HG03039 (cell line): ENCODE results near the gene NTRK3.

ENCODE experiments used
- ATAC-seq: cut with Tn5 transposase; IDR thresholded peaks from one replicate; pipeline ENCODE4 v1.9.1; 2021; ENCODE audit warnings: mild to moderate bottlenecking, moderate library complexity; ENCODE audit not compliant: unreplicated experiment

Gene NTRK3

DNA sequence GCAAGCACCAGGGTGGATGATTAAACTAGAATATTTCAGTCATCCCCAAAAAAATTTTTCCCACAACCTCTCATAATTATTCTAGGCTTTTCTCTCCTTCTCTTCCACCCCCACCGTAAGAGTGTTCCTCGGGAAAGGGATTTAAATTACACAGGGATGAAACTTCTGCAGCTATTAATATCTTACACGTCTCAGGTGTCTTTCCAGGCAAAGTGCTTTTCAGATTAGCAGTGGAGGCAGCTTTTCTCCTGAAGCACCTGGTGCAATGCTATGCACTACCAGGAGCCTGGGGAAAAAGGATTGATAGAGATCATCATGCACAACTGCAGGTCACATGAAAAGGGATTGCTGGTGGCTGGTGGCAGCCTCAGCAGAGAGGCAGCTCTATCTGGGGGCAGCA lies 250.4 kb downstream of the NTRK3 start:
- ATAC-seq: no peak

DNA sequence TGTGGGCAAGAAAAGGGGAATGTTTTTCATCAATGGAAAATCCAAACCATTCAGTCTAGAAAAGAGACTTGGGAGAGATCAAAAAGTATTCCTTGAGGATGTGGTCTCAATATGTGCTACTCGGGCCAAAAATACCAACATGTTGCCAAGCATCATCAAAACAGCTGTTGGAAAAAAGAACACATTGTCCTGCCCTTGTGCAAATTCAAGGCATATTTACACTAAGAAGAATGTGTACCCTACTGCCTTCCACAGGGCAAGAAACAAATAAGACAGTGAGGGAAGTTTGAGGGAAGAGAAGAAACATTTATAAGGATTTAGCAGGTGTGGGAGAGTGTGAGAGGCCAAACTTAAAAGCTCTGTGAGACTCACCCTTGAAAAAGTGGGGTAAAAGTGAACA lies 252.1 kb downstream of the NTRK3 start:
- ATAC-seq: no peak

DNA sequence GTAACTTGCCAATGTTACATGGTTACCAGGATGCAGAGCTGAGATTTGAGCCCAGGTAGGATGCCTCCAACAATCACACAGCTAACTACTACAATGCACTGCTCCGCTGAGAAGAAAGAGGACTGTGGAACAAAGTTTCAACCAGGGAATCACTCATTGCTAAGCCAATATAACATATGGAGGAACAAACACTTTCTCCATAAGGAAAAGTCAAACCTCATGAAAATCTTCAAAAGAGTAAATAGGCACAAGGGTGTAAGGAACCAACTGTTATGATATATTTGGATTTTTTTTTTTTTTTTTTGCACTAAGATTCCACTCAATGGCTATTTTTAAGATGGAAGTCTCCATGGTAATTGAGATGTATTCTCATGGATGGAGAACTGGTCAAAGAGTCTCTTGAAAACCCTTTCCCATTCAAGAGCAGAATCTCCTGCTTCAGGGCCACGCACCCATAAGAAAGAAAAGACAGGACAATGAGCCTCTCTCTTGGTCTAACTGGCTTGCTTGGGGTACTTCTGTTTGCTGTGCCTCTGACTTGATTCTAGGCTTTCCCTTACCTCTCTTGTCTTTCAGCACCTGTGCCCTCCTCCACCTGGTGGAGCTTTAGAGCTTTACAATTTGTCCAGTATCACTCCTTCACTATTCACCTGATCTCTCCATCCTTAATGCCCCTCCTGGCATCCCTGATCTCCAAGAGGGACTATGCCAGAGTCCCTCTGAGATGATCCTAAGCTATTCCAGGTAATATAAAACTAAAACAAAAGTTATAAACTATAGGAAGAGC lies 252.8 kb downstream of the NTRK3 start:
- no peak for ATAC-seq

DNA sequence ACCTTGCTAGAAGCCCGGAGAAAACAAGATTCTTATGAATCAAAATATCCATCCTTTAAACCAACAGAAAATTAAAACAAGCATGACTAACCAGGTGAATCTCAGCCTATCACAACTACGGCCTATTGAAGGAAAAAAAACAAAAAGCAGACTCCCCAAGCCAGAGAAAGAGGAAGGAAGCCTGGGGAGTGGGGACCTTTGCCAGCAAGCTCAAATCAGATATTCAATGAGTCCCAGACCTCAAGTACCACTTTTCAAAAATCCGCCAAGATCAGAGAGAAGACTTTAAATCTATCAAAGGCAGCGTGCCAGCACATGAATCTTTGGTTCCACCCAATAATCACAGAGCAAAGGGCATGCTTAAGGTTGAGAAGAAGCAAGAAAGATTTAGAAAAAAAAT lies 253.8 kb downstream of the NTRK3 start:
- ATAC-seq: no peak

DNA sequence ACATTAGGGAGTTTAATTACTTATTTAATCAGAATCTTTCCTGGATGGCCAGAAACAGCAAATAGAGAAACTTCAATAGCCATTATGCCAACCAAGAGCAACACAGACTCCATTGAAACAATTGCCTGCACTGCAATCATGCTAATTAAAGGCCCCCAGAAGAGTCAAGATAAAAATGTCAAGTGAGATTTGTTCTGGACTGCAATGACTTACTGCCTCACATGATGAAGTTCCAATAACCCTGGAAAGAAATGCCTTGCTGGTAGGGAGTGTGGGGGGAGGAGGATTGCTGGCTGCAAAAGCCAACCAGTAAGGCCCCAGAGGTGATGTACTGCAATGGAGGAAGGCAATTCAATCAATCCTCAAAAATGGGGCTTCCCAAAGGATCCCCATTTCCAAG lies 257.9 kb downstream of the NTRK3 start:
- no peak for ATAC-seq

DNA sequence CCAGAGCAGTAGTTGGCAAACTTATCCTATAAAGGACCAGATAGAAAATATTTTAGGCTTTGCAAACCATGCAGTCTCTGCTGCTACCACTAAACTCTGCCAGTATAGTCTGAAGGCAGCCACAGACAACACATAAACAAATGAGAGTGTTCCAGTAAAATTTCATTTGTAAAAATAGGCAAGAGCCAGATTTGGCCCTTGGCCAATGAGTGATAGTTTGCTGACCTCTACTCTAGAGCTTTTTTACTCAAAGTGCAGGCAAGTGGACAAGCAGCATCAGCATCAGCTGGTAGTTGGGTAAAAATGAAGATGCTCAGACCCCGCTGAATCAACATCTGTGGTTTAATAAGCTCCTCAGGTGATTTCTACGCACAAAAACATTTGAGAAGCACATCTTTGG lies 269.8 kb downstream of the NTRK3 start:
- ATAC-seq: no peak

DNA sequence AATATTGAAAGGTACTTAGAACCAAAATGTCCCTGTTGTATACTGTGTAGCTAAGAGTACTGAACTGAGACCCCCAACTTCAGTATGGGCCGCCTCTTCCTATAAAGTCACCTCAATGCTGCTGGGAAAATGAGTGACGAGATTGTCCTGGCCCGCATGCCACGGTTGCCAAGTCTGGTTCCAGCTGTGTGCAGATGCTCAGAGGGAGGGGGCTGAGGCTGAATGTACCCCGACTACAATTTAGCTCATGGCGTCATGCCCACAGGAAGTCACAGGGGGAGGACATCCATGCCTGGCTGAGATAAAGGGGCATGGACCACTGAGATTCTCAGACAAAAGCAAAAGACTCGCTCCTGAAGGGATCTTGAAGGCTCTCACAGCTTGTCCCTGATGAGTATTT lies 271.1 kb downstream of the NTRK3 start:
- ATAC-seq: no peak

DNA sequence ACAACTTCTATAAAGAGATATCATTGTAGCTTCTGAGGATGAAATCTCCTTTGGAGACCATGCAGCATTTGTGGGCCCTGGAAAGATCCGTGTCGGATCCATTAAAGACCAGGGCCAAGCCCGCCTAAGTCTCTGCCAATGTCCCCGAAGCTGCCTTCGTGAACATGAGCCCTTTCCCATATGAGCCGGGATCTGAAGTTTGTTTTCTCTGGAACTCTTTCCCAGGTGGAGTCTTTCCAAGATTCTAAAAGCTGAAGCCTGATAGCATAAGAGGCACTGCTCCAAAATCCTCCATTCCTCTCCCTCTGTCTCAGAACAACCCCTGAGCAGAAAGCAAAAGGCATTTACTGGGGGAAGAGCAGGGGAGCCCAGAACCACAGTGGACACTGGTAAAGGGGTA lies 274.6 kb downstream of the NTRK3 start:
- ATAC-seq: no peak

DNA sequence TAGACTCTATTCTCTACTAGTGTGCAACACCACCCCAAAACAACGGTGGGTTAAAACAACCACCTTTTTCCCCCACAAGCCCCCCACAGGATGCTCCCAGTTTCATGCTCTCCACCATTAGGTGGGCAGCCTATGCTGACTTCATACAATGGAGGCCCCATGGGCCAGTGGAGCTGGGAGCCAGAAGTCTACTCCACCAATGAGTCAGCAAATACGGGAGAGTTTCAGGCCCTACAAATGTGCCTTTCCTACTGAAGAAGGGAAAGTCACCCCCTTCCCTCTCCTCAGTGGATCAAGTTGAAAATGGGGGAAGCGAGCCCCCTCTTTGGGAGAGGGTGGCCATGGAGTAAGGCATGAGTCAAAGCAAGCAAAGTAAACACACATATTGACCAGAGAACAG lies 278.6 kb downstream of the NTRK3 start:
- no peak for ATAC-seq

DNA sequence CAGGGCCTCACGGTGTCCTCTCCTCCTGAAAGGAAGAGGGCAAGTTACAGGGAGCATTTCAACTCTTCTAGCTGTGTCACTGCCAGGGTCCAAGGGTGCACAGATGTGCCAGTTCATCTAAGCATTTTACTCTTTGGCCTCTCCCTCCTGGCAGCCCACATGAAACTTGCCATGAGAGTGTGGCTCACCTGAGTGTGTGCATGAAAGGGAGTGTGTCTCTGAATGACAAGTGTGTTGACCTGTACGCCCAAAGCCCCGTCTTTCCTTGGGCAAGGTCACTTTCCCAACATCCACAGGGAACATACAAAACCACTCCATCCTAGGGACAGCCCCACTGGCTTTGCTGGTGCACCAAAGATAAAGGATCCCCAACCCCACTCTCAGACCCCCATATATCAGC lies 280.0 kb downstream of the NTRK3 start:
- no peak for ATAC-seq

DNA sequence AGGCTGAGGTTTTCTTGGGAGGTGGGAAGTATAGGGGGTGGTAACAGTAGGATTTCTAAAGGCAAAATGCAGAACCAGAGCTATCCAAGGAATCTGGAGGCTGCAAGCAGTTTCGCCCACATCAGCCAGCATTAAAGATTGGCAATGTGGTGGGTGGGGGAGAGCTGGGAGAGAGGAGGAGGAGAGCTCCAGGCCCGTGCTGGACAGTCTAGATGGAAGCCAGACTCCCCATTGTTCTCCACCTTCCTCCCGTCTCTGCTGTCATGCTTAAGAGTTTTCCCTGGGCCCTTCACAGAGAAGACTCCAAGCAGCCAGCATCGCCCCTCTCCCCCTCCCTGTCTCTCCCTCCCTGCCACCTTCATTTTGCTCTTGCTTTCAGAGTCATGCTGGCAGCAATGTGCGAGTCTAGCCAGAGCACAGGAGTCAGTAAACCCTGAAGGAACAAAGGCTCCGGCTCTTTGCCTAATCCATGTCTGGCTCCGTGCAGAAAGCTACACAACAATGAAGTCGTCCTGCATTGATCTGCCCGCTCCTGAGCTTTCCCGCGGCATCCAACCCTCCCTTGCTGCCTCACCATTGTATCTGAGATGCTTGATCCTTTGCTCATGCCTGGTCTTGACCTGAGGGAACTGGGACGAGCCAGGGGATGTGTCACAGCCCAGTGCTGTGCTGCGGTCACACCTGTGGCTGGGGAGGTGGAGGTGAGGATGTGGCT lies 282.9 kb downstream of the NTRK3 start:
- no peak for ATAC-seq

DNA sequence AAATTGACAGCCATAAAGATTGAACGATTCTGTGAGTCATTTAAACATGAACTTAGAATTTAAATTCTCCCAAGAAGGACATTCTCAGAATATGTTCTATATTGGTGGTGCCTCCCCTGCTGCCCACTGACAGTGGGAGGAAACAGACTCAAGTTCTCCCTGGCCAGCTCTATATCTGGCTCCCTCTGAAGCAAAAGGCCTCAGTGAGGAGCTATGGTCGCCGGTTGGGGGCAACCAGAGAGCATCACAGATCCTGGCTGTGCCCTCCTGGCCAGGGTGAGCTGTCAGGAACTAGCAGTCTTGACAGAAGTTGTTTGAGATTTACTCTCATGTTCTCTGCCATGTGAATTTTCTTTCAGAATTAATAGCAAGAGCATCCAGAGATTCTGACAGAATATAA lies 285.5 kb downstream of the NTRK3 start:
- ATAC-seq: no peak

DNA sequence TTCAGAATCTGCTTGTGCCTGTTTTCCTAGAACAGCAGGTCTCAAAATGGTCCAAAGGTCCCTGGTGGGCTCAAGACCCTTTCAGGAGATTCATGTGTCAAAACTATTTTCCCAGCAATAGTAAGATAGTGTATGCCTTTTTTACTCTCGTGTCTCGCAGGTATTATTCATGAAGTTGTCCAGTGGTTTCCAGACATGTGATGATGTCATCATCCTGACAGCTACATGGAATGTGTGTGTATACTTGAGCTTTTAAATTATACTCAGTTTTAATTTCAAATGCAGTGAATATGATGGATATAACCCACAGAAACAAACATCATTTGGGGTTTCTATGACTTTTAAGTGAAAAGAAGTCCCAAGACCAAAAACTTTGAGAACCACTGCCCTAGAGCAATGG lies 288.6 kb downstream of the NTRK3 start:
- ATAC-seq: no peak

DNA sequence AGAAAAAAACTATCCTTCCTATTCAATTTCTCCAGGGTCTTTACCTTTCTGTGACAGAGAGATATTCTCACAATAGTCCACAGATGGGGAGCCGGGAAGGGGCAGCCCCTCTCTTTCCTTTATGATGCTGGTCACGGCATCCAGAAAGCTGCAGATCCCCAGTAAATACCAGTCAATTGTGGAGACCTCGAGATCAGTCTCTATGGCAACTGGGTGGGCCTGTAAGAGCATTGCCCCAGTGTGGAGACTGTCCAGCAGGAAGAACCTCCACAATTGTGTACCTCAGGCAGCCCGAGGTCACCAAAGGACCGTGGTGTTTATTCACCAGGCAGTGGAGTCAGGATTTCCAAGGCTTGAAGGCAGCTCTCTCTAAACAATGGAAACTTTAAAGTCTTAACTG lies 291.2 kb downstream of the NTRK3 start:
- no peak for ATAC-seq

DNA sequence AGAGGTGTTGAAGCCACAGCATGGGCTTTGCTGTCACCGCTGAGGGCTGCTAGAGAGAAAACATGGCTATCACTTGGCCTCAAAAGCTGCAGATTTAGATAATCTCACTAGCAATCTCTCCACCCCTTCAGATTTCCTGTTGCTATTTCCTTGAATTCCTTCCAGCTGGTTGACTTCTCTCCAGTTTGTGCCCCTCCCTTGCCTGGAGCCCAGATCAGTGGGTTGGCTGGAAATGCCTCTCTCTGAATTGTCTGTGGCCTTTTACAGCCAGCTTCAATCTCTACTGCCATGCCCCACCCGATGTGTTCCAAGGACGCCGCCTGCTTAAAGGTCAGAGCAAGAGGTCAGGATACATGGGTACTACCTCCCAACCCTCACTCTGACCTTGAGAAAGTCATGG lies 294.1 kb downstream of the NTRK3 start:
- ATAC-seq: no peak

DNA sequence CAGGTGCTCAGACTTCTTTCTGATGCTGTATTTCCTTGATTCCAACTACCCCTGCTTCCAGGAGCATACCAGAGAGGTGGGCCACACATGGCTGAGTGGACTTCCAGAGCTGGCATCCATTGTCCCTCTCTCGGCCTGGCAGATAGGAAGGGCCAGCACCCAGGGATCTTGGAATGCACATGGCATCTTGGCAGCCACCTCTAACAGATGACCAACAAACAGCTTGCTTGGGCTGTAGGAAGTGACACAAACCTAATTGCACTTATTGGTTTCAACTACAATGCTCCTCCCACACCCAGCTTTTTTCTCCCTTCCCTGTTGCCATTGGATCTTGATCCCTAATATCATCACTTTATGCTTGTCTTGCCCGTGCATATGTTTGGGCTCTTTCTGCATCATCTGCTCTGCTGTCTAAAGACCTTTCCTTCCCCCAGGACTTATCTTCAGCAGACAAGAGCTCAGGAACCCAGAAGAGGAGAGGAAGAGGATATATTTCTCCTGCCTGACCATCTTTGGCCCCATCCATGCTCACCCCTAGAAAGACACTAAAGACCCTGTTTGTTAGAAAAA lies 294.6 kb downstream of the NTRK3 start:
- no peak for ATAC-seq

DNA sequence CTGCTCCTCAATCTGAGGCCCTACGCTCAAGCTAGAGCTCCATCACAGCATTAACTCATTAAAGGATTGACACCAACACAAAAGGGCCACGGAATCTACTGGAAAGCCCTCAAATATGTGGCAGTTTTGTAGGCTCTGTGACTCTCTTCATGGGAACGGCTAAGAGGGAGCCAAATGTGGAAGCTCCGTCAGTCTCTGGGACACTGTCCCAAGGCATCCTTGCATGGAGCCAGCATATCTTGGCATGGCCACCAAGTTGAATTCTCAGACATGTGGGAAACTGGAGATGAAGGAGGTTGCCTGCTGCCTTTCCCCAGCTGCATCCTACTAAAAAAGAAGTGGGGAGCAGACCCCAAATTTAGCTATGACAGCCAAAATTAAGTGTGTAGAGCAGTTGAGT lies 296.9 kb downstream of the NTRK3 start:
- ATAC-seq: no peak

DNA sequence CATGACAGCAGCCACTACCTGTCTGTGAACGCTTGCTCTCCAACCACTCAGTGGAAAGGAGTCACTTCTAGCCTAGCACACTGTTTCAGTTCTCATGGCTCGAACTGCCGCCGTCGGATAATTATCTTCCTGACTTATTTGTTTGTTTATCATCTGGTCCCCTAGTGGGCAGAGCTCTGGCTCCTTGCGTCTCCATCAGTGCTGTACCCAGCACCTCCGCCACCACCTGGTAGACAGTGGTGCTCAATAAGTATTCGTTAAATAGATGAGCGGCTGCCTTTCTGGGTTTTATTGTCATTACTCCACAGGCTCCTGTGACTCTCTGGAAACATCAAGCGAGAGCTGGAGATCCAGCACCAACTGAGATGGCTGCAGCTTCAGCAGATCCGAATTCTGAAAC lies 297.5 kb downstream of the NTRK3 start:
- ATAC-seq: no peak

DNA sequence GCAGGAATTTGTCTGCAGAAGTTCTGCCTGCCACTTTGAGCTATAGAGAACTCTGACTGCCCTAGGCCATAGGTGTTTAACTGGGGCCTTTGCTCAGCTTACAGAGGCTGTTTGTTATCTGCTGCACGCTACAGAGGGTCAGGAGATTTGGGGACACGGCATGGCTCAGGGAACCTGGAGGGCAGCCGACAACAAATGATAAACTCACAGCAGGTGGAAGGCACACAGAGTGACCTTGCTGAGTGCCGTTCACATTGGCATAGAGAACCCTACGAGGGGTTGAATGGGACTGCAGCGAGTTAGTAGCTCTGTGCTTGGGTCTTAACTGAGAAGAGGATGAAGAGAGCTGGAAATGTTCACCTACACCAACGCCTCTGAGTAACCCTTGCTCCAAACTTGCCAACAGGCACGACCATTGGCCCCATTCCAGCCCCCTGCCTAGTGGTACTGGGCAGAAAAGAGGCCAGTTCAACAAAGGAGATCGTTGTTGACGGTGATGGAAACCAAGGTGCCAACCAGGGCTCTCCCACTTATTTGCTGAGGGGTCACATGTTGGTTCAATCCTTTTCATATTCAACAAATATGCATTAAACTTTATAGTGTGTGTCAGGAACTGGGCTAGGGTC lies 301.1 kb downstream of the NTRK3 start:
- ATAC-seq: no peak

DNA sequence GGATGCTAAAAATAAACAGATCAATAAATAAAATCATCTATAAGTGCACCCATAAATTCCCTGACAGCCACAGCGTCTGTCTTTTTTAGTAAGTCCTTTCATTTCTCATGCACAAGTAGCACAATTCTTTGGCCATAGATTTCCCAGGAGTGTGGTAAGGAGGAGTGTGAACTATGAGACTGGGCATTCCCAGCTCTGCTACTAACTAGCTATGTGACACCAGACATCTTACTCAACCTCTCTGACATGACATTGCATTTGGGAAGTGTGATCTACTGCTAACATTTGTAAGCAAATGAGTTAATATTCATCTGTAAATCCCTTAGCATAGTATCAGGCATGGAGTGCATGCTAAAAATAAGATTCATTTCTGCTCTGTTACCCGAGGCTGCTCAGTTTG lies 301.7 kb downstream of the NTRK3 start:
- no peak for ATAC-seq

DNA sequence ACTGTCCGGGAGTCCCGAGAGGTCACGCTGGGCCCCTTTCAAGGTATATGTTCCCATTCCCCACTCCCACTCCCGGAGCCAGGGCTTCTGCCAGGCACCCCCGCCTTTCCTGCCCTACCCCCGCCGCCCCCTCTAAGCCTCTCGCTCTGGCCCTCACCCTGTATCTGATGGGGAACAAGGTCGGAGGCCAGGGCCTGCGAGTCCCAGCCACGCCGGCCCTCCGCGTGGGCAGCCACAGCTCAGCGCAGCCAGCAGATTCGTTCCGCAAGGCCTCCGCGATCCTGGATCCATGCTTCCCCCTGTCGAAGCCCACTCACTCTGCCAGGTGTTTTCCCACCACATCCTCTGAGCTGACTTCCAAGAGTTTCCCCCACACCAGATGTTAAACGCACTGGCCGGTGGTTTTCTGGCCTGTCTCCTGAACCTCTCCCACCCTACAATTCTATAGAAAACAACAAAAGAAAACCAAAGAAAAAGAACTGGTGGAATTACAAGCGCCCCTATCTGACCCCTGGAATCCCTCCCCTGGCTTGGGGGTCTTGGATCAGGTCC lies 303.7 kb downstream of the NTRK3 start:
- ATAC-seq: no peak
